ENCODE measurements around the gene SPAG16. TPM values are rescaled to one million over a fixed set of nuclear protein-coding genes. Genes with fewer than 3 reads are reported as not detected.

The SPAG16 gene
- polyA plus RNA-seq, 2 of the 4 experiments (the other 2 are of a cell fraction), result 19.1 to 27.6 TPM

DNA sequence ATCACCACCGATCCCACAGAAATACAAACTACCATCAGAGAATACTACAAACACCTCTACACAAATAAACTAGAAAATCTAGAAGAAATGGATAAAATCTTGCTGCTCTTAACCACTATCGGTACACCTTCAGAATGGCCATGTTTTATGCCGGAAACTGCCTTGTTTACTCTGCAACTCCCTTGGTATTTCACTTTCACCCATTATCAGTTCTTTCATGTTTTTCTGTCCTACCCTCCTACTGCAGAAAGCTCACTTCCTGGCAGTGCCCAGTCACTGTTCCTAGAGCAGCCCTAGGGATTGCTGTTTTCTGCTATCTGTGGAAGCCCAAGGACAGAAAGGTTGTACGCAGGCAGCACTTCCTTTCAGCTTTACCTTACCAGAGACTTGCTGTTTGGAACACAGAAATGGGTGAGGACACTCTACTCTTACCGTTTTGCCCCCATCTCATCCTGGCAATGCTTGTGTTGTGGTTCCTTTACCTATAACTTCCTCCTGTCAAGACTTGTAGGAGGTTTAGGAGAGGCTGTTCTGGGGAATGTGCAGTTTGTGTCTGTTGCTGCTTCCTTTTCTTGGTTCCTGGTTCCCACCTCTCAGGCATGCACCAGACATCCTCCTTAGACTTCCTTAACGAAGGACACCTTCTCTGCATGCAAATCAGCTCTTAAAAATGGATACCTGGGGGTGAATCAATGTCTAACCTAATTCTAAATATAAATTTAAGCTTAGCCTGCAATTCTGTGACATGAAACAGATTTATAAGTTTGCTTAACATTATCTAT is 394.4 kb downstream of the SPAG16 start:
- Histone ChIP-seq H3K4me3 (no peak overlapping the region), H3K27ac (no peak overlapping the region), H3K4me1 (no peaks in the 10 kb centered on the region), H3K9me3 (no peaks in the 10 kb centered on the region), H3K4me2 (no peak overlapping the region)
- no peak for ATAC-seq
- CTCF ChIA-PET, result no interaction called here
- 12% methylated on average over 6 of the region's 6 CpGs for WGBS (ENCODE audit: missing lambda C conversion rate)
- POLR2A ChIA-PET, result no interaction called here
- no peak for FAIRE-seq
- no peak for DNase-seq (ENCODE audit: low read depth in 1 of 2, low spot score in 1 of 2)
- TF ChIP-seq HDAC2 (IDR thresholded peaks at IDR 0.05), result no peak
- TF ChIP-seq TFCP2L1 (CRISPR knock-in tag; IDR thresholded peaks at IDR 0.05), result no peak
- no peak for TF ChIP-seq HEYL (CRISPR knock-in tag; IDR thresholded peaks at IDR 0.05)
- TF ChIP-seq POLR2AphosphoS2 (conservative IDR thresholded peaks at IDR 0.05; ENCODE audit: low read length), result no peak
- TF ChIP-seq, protein P1, sequence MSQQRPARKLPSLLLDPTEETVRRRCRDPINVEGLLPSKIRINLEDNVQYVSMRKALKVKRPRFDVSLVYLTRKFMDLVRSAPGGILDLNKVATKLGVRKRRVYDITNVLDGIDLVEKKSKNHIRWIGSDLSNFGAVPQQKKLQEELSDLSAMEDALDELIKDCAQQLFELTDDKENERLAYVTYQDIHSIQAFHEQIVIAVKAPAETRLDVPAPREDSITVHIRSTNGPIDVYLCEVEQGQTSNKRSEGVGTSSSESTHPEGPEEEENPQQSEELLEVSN (IDR thresholded peaks at IDR 0.05; ENCODE audit: borderline replicate concordance, low read depth), result no peak
- TF ChIP-seq EP300 (IDR thresholded peaks at IDR 0.05), result no peak
- no peak for TF ChIP-seq MAZ (IDR thresholded peaks at IDR 0.05; ENCODE audit: borderline replicate concordance, low read depth, low read length)
- TF ChIP-seq FOSB (CRISPR knock-in tag; IDR thresholded peaks at IDR 0.05), result no peak
- TF ChIP-seq SREBF2 (IDR thresholded peaks at IDR 0.05), result no peak
- TF ChIP-seq RCOR1 (IDR thresholded peaks at IDR 0.05; ENCODE audit: low read depth, low read length), result no peak
- no peak for TF ChIP-seq SMC3 (IDR thresholded peaks at IDR 0.05)
- TF ChIP-seq JUN (IDR thresholded peaks at IDR 0.05), result no peak

- H3K4me3 ChIP-seq, result no peak overlapping the region
- ChIA-PET POLR2A (no interaction called here), CTCF (no interaction called here)
- TF ChIP-seq FOSL2 (IDR thresholded peaks at IDR 0.05) (no peak), FOSL2 (CRISPR knock-in tag; IDR thresholded peaks at IDR 0.05) (no peak), CHD2 (IDR thresholded peaks at IDR 0.05; ENCODE audit: low read length, partially characterized antibody) (no peak), EP300 (IDR thresholded peaks at IDR 0.05) (no peak), ESRRA (IDR thresholded peaks at IDR 0.05; ENCODE audit: borderline replicate concordance, low read length) (no peak), MAZ (IDR thresholded peaks at IDR 0.05; ENCODE audit: borderline replicate concordance, low read depth, low read length) (no peak), ZSCAN20 (CRISPR knock-in tag; IDR thresholded peaks at IDR 0.05) (no peak), REST (IDR thresholded peaks at IDR 0.05) (no peak), EHF (CRISPR knock-in tag; IDR thresholded peaks at IDR 0.05) (no peak), KDM1A (IDR thresholded peaks at IDR 0.05; ENCODE audit: low read depth) (no peak), RNF2 (IDR thresholded peaks at IDR 0.05; ENCODE audit: borderline replicate concordance, low read depth) (no peak), GATA3 (IDR thresholded peaks at IDR 0.05; ENCODE audit: borderline replicate concordance) (no peak), ZFP36 (IDR thresholded peaks at IDR 0.05; ENCODE audit: borderline replicate concordance, partially characterized antibody) (no peak), POLR2A (IDR thresholded peaks at IDR 0.05; ENCODE audit: low read length) (no peak), HDAC2 (IDR thresholded peaks at IDR 0.05) (no peak), ELK1 (IDR thresholded peaks at IDR 0.05; ENCODE audit: low read depth, low read length) (no peak), TP53 (CRISPR knock-in tag; IDR thresholded peaks at IDR 0.05) (no peak)
- TF ChIP-seq, protein P2, sequence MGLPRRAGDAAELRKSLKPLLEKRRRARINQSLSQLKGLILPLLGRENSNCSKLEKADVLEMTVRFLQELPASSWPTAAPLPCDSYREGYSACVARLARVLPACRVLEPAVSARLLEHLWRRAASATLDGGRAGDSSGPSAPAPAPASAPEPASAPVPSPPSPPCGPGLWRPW (IDR thresholded peaks at IDR 0.05), result no peak
- ATAC-seq (no peak), FAIRE-seq (no peak), DNase-seq (ENCODE audit: low read depth in 1 of 2, low spot score in 1 of 2) (no peak)
- 4% methylated on average over 1 of the region's 1 CpG for WGBS (ENCODE audit: missing lambda C conversion rate)
- no peaks in the 10 kb centered on the region for H3K9me3 ChIP-seq
- H3K27ac ChIP-seq, result no peak overlapping the region
- no peak overlapping the region for H3K4me2 ChIP-seq
- no peaks in the 10 kb centered on the region for H3K4me1 ChIP-seq
Measured at GRCh38 chr2:213679894-213680293, 395.6 kb downstream of the SPAG16 start.

Data from A549 (cell line).